ENCODE results near the gene ITPR3.
A peak's percentile ranks its signal among the peaks of the same experiment; 100 is the strongest.

The ITPR3 gene

DNA sequence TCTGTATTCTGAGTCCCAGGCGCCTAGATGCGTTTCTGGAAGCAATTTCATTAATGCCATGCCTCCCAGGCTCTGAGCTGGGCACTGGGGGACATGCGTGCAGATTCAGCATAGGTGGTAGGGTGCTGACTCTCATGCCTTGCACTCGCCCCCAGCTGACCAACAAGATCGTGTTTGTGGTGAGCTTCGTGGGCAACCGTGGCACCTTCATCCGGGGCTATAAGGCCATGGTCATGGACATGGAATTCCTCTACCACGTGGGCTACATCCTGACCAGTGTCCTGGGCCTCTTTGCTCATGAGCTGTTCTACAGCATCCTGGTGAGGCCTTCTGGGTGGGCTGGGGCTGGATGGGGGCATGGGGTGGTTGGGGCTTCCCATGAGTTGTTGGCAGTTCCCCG is 68.8 kb downstream of the ITPR3 start:
- Histone ChIP-seq H3K4me3 (replicated peaks; ENCODE audit: low read depth, low read length) (no peak overlapping the region), H3K27me3 (replicated peaks; ENCODE audit: control insufficient read depth, insufficient read depth, low read length) (no peaks in the 10 kb centered on the region), H3K36me3 (ENCODE audit: control insufficient read depth, insufficient read depth, low read length) (peaks cover 62% of the 10 kb centered on the region)
- TF ChIP-seq, protein P1, sequence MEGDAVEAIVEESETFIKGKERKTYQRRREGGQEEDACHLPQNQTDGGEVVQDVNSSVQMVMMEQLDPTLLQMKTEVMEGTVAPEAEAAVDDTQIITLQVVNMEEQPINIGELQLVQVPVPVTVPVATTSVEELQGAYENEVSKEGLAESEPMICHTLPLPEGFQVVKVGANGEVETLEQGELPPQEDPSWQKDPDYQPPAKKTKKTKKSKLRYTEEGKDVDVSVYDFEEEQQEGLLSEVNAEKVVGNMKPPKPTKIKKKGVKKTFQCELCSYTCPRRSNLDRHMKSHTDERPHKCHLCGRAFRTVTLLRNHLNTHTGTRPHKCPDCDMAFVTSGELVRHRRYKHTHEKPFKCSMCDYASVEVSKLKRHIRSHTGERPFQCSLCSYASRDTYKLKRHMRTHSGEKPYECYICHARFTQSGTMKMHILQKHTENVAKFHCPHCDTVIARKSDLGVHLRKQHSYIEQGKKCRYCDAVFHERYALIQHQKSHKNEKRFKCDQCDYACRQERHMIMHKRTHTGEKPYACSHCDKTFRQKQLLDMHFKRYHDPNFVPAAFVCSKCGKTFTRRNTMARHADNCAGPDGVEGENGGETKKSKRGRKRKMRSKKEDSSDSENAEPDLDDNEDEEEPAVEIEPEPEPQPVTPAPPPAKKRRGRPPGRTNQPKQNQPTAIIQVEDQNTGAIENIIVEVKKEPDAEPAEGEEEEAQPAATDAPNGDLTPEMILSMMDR (IDR thresholded peaks at IDR 0.05; ENCODE audit: insufficient read depth, low read length, poor library complexity, severe bottlenecking) = no peak
- DNase-seq (ENCODE audit: extremely low read depth, insufficient read length) = no peak

DNA sequence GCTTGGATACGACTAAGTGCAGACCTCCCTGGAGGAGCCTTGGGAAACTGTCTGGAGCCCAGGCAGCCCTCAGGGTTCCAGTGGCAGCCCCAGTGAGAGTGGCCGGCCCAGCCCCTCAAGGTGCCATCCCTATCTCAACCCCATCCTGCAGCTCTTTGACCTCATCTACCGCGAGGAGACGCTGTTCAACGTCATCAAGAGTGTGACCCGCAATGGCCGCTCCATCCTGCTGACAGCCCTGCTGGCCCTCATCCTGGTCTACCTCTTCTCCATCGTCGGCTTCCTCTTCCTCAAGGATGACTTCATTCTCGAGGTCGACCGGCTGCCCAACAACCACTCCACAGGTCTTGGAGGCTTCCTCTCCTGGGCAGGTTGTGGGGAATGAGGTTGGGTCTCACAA is 69.6 kb downstream of the ITPR3 start:
- DNase-seq (ENCODE audit: extremely low read depth, insufficient read length) = no peak
- TF ChIP-seq, protein P1 (IDR thresholded peaks at IDR 0.05; ENCODE audit: insufficient read depth, low read length, poor library complexity, severe bottlenecking) = no peak
- Histone ChIP-seq H3K4me3 (replicated peaks; ENCODE audit: low read depth, low read length) (no peak overlapping the region), H3K36me3 (ENCODE audit: control insufficient read depth, insufficient read depth, low read length) (peaks cover 64% of the 10 kb centered on the region), H3K27me3 (replicated peaks; ENCODE audit: control insufficient read depth, insufficient read depth, low read length) (no peaks in the 10 kb centered on the region)

DNA sequence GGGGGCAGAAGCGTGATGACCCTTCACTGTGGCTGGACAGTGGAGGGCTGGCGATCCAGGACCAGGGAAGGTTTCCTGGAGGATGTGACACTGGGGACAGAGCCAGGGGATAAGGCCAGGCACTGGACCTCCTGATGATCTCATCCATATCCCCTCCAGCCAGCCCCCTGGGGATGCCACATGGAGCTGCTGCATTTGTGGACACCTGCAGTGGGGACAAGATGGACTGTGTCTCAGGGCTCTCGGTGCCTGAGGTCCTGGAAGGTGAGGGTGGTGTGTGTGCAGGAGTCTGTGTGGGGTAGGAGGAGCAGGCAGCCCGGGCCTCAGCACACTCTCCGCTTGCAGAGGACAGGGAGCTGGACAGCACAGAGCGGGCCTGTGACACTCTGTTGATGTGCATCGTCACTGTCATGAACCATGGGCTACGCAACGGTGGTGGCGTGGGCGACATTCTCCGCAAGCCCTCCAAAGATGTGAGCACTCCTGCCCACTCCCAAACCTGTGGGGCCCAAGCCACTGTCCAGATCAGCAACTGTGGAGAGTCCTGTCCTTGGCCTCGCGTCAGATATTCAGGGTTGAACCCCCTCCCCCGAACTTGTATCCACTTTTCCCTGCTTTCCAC is 70.4 kb downstream of the ITPR3 start:
- Histone ChIP-seq H3K4me3 (replicated peaks; ENCODE audit: low read depth, low read length) (no peak overlapping the region), H3K27me3 (replicated peaks; ENCODE audit: control insufficient read depth, insufficient read depth, low read length) (no peaks in the 10 kb centered on the region), H3K36me3 (ENCODE audit: control insufficient read depth, insufficient read depth, low read length) (peaks cover 57% of the 10 kb centered on the region)
- TF ChIP-seq, protein P1 (IDR thresholded peaks at IDR 0.05; ENCODE audit: insufficient read depth, low read length, poor library complexity, severe bottlenecking) = no peak
- DNase-seq (ENCODE audit: extremely low read depth, insufficient read length) = no peak

DNA sequence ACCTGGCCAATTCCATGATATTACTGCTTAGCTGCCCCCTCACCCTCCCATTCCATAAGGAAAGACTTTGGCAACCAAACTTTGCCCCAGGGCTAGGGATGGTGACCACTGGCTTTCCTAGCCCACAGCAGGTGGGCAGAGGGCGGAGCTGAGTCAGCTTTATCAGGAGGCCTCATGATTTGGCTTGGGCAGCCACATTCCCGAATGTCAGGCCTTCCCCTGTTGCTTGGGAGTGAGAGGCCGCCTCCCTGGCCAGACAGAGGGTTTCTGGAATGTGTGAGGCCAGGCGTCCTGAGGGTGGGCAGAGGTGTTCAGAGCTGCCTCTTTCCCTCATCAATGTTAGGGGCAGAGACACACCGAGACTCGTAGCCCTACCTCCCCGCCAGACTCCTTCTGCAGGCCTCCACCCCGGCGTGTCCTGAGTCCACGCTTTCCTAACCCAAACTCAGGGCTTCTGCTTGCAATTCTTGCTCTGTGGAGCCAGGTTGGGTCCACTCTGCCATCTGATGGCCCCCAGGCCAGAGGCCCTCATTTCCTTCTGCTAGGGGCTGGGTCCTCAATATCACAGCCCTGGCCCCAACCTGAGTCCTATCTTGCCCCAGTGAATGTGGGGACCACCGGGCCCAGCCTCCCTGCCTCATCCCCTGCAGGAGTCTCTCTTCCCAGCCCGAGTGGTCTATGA is 71.1 kb downstream of the ITPR3 start:
- peaks cover 58% of the 10 kb centered on the region for H3K36me3 ChIP-seq (ENCODE audit: control insufficient read depth, insufficient read depth, low read length)
- no peak overlapping the region for H3K4me3 ChIP-seq (replicated peaks; ENCODE audit: low read depth, low read length)
- TF ChIP-seq, protein P1 (IDR thresholded peaks at IDR 0.05; ENCODE audit: insufficient read depth, low read length, poor library complexity, severe bottlenecking) = no peak
- no peaks in the 10 kb centered on the region for H3K27me3 ChIP-seq (replicated peaks; ENCODE audit: control insufficient read depth, insufficient read depth, low read length)
- DNase-seq (ENCODE audit: extremely low read depth, insufficient read length) = no peak

DNA sequence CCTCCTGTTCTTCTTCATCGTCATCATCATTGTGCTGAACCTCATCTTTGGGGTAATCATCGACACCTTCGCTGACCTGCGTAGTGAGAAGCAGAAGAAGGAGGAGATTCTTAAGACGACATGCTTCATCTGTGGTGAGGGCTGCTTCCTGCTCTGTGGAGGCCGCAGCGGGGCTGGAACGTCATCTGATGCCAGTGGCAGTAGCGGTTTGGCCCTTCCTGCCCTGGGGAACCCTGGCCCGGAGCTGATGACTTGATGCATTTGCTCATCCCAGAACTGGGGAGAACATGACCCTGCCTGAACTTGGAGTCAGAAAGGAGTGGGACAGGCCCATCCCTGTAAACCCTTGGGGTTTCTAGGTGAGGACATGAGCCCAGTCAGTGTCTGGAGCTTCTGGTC is 71.6 kb downstream of the ITPR3 start:
- peak; percentile 45 for DNase-seq (ENCODE audit: extremely low read depth, insufficient read length)

More for the DNA sequence above, 71.6 kb downstream of the ITPR3 start:
- no peak overlapping the region for H3K4me3 ChIP-seq (replicated peaks; ENCODE audit: low read depth, low read length)
- H3K27me3 ChIP-seq (replicated peaks; ENCODE audit: control insufficient read depth, insufficient read depth, low read length) = no peaks in the 10 kb centered on the region
- TF ChIP-seq, protein P1 (IDR thresholded peaks at IDR 0.05; ENCODE audit: insufficient read depth, low read length, poor library complexity, severe bottlenecking) = no peak
- peaks cover 56% of the 10 kb centered on the region for H3K36me3 ChIP-seq (ENCODE audit: control insufficient read depth, insufficient read depth, low read length)

Measured in GM06990 (cell line).